Non-pigmented ciliary epithelial cell (primary cell): ENCODE results near the gene CHD1L.
"Not testable (repeated sequence)": the region's sequence is repeated elsewhere in the genome, so short reads cannot be mapped to it uniquely, and the experiment has no call there.

Source experiments
- DNase-seq: peaks from one replicate; pipeline ENCODE4 v3.0.0-alpha.2; 2010; ENCODE audit warnings: low read depth

CHD1L gene

GRCh38 chr1:147267711-147268110 lies 25.2 kb downstream of the CHD1L start:
- no peak for DNase-seq

- no peak for DNase-seq
Measured at GRCh38 chr1:147270721-147271120, 28.2 kb downstream of the CHD1L start.

GRCh38 chr1:147272042-147272441 lies 29.6 kb downstream of the CHD1L start:
- DNase-seq: no peak

GRCh38 chr1:147273409-147274336 lies 31.2 kb downstream of the CHD1L start:
- DNase-seq: no peak

- DNase-seq: no peak
Measured at GRCh38 chr1:147281950-147282349, 39.5 kb downstream of the CHD1L start.

- no peak for DNase-seq
Measured at GRCh38 chr1:147283011-147283410, 40.5 kb downstream of the CHD1L start.

GRCh38 chr1:147287133-147287865 lies 44.8 kb downstream of the CHD1L start:
- no peak for DNase-seq

- DNase-seq: peak; percentile 67
Measured at GRCh38 chr1:147292012-147292411, 49.5 kb downstream of the CHD1L start.

GRCh38 chr1:147292631-147293251 lies 50.3 kb downstream of the CHD1L start:
- DNase-seq: peak; percentile 85

GRCh38 chr1:147297438-147297837 lies 55.0 kb downstream of the CHD1L start:
- DNase-seq: no peak

GRCh38 chr1:147305803-147306202 lies 63.3 kb downstream of the CHD1L start:
- DNase-seq: not testable (repeated sequence)

GRCh38 chr1:147316968-147317367 lies 74.5 kb downstream of the CHD1L start:
- DNase-seq: no peak

GRCh38 chr1:147326933-147327687 lies 84.6 kb downstream of the CHD1L start:
- DNase-seq: not testable (repeated sequence)

GRCh38 chr1:147334292-147334691 lies 91.8 kb downstream of the CHD1L start:
- no peak for DNase-seq

- no peak for DNase-seq
Measured at GRCh38 chr1:147336291-147336690, 93.8 kb downstream of the CHD1L start.

GRCh38 chr1:147337040-147337630 lies 94.7 kb downstream of the CHD1L start:
- no peak for DNase-seq

- no peak for DNase-seq
Measured at GRCh38 chr1:147338571-147338970, 96.1 kb downstream of the CHD1L start.

GRCh38 chr1:147341246-147341645 lies 98.8 kb downstream of the CHD1L start:
- no peak for DNase-seq
